Measurements from ENCODE around the gene SORBS1. TPM values are rescaled to one million over a fixed set of nuclear protein-coding genes. Genes with fewer than 3 reads are reported as not detected.
A peak's percentile ranks its signal among the peaks of the same experiment; 100 is the strongest.

Gene SORBS1
- polyA plus RNA-seq, 4 donors: 30.8 to 46.7 (median 31.8) TPM

DNA sequence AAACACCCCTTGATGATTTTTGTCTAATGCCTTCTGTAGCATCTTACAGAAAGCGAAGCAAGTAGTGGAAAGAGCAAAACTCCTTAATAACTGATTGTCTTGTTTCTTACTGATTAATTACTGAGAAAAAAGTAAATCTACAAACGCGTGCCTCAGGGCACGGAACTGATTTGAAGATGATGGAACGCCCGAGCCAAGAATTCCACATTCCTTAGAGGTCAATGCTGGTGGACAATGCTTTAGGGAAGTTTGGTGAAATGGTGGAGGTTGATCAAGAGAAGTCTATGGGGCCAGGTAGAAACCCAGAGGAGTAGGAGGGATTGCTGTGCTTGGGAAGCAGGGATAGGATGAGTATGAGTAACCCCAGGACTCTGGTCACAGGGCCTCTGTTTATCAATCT, 5.0 kb upstream of the SORBS1 start:
- no peak for DNase-seq (ENCODE audit: low read depth in 4 of 4, low spot score in 3 of 4)

DNA sequence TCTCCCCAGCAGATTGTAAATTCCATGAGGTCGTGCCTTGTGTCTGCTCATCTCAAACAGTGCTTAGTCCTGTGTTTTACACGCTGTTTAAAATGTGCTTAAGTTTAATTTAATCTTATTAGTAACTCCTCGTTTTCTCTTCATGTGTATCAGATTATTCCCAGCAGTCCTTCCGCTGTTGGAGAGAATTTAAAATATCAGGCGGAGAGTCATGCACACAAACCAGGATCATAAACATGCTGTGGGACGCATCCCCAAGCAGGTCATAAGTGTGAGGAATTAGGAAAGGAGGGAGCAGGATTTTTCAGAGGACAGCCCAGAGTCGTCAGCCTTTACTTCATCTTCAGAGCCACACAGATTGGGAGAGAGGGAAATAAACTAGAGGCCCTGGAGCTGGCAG, 4.2 kb upstream of the SORBS1 start:
- DNase-seq (ENCODE audit: low read depth in 4 of 4, low spot score in 3 of 4): no peak

DNA sequence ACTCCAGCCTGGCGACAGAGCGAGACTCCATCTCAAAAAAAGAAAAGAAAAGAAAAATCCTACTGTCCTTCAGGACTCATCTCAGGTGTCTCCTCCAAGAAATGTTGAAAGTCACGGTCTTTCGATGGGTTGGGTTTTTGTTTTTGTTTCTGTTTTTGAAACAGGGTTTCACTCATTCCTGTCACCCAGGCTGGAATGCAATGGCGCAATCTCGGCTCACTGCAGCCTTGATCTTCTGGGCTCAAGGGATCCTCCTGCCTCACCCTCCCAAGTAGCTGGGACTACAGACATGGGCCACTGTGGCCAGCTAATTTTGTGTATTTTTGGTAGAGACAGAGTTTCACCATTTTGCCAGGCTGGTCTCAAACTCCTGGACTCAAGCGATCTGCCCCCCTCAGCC, 3.1 kb upstream of the SORBS1 start:
- DNase-seq (ENCODE audit: low read depth in 4 of 4, low spot score in 3 of 4): no peak

DNA sequence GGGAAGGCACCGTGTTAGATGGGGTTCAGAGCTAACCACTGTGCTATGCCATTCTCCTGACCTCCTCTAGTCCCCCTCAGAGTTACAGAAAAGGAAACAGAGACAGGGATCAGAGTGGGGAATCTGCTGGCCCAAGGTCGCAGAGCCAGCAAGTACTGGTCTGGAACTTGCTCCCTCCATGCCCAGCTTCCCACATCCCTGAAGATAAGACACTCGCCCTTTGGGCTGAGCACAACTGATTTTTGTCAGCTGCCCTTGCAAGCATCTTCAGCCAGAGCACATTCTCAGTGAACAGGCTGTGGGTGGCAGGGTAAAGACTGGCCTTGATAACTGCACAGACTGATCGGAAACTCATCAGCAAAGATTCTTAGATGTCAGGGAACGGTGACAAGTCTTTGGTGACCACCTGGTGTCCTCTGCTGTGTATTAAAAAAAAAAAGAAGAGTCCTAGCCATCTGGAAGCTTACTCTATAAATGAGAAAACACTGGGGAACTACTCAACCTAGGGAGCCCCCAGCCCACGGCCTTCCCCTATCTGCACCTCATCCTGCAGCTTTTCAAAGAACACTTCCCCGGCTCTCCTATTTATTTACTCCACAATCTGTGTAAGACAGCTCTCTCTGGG, 1.3 kb upstream of the SORBS1 start:
- DNase-seq (ENCODE audit: low read depth in 4 of 4, low spot score in 3 of 4): no peak

DNA sequence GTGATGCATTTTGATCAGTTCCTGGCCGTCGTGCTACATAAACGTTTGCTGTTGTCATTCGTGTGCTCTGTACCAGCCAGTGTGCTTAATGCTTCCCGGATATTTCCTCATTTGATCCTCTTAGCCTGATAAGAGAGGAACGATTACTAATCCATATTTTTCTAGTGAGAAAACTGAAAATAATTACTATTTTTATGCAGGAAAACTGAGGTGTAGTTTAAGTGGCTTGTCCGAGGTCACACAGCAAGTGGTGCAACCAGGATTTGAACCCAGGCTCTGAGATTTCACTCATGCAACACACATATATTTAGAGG, 650 bp upstream of the SORBS1 start:
- no peak for DNase-seq (ENCODE audit: low read depth in 4 of 4, low spot score in 3 of 4)

DNA sequence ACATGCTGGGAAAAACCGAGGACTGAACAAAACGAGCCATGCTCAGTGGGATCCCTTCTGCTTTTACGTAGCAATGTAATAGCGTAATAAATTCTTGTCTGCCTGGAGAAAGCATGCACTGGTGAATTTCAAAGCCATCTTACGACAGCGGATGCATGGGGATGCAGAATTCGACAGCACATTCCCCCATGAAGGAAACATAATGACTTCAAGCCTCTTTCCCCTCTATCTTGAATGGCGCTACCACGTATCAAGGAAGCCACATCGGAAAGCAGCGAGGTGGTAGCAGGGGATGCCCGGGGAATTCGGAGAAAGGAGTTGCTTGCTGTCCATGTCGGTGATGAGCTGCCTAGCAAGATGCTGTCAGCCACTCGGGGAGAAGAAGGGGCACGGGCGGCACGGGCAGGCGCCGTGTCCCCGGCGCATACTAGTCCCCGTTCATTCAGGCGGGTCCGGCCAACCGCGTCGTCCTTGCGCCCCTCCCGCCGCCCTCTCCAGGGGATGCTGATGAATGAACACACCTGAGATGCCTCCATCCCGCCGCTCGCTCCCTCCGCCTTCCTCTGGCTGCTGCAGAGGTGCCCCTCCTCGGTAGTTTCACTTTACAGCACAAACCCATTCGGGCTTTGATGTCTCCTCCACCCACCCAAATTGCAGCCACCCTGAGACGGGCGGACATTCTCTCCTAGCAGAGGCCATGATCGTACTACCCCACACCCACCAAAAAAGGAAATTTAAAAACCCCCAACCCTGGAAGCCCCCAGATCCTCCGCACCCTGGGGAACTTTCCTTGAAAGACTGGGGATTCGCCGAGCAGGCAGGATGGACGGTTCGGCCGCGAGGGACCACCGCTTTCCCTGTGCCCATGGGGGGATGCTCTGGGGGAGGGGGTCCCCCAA, 644 bp downstream of the SORBS1 start:
- DNase-seq (ENCODE audit: low read depth in 4 of 4, low spot score in 3 of 4): peak in 1 of 4 donors; percentile 27

DNA sequence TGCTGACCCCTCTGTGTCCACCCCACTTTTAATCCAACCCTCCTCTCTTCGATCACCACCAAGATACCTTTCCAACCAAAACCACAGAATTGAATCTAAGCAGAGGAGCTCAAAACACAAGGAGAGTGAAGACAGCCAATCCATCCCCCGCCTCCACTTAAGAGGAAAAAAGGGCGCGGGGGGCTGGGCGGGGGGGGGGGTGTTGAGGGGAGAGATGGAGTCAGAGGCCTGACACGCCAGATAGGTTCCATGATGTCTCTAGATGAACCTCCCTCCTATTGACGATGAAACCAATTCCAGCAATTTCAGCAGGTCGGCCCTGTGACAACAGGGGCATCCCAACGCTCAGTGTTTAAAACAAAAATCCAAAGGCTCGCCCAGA, 1.3 kb downstream of the SORBS1 start:
- DNase-seq (ENCODE audit: low read depth in 4 of 4, low spot score in 3 of 4): no peak

DNA sequence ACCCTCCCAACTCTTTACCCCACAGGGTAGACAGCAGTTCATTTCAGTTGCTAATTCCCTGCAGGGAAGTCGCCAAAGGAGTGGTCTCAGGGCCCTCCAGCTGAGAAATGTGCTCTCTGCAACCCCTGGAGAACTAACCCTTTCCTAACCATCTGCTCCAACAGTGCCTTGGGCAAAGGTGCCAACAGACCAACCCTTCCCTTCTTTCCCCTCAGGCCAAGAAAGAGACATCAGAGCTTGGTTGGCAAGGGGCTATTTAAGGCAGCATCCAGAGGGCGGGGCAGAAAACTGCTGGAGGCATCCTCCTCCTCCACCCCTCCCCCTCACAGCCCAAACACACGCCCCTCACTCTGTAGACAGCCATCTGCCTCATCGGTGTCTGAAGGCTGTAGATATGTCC, 1.7 kb downstream of the SORBS1 start:
- DNase-seq (ENCODE audit: low read depth in 4 of 4, low spot score in 3 of 4): no peak

DNA sequence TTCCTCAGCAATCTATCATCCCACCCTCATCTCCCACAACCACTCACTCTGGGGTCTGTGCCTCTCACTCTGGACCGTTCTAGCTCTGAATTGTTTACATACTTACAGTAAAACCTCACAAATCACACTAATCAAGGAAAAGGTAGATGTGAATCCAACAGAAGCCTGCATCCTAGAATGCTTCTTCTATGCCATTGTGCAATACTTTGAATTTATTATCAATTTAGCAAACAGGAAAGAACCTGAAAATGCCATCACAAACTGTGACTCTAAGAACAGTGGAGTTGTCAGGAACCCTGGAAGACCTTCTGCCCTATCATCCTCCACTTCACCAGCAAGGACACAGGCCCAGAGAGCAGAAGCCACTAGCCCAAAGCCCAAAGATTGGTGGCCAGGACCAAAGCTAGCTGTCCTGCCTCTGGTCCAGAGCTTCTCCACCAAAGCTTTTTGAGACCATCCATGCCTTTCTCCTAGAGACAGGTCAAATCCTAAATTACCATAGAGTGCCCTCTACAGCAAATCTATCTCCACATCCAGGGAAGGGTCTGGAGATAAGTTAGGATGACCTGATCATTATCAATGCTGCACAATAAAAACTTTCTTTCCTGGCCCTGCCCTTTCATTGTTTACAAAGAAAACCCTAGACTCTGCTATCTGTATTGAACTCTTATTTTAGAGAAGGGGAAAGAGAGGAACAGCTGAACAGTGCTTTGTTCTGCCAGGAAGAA, 2.4 kb downstream of the SORBS1 start:
- DNase-seq (ENCODE audit: low read depth in 4 of 4, low spot score in 3 of 4): no peak

DNA sequence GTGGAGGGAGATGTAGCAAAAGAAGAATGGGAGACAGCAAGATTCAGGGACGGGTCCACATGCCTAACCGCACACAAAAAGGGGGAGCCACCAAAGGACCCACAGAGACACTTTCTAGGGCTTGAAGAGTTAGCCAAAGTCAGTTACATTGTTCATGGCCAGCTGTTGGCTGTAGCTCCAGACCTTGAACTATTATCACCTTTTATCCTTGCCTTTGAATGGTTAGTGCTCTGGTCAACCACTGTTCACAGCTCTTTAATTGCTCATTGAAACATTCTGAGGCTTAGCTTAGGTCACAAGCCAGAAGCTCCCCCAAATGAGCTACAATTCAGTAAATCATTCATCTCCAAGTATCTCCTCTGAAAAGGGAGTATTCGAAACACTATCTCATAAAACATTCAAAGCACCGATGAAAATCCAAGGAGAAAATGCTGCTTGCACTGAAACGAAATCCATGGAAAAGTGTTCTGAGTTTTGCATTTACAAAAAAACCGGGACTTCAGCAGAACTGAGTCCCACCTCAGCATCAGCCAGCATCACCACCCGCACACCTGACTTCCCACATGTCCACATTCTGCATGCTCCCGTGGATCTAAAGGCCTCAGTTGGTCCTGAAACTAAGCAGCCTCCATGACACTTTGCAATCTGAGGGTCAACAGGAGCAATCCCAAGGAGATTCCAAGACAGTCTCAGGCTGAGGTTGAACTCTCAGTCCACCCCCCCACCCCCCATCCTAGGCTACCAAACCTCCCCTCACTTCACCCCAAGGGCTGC, 4.0 kb downstream of the SORBS1 start:
- DNase-seq (ENCODE audit: low read depth in 4 of 4, low spot score in 3 of 4): no peak

DNA sequence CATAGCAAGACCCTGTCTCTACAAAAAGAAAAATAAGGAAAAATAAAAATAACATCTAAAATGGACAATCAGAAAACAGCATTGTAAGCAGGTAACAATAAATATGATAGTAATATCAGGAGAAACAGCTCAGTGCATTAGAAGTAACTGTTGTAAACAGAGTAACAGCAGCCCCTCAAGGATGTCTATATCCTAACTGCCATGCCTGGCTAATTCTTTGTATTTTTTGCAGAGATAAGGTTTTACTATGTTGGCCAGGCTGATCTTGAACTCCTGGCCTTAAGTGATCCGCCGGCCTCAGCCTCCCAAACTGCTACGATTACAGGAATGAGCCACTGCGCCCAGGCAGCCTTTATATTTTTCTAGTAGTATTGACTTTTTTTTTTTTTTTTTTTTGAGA, 7.5 kb downstream of the SORBS1 start:
- DNase-seq (ENCODE audit: low read depth in 4 of 4, low spot score in 3 of 4): no peak

DNA sequence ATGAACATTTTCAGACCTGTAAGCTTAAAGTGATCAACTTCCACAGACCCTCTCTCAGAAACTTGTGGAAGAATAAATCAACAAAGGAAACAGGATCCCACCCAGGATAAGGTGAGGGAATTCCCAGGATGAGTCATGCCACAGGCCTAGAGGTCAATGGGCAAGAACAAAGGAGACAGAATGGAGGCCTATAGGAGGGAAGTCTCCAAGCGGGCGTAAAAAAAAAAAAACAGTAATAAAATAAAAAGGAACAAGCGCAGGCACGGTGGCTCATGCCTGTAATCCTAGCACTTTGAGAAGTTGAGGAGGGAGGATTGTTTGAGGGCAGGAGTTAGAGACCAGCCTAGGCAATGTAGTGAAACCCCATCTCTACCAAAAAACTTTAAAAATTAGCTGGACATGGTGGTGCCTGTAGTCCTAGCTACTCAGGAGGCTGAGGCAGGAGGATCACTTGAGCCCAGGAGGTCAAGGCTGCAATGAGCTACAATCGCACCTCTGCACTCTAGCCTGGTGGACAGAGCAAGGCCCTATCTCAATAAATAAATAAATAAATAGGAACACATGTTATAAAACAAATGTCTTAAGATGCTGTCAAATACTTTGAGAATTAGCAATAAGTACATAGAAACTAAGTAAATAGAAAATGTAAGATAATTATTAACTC, 8.4 kb downstream of the SORBS1 start:
- no peak for DNase-seq (ENCODE audit: low read depth in 4 of 4, low spot score in 3 of 4)

DNA sequence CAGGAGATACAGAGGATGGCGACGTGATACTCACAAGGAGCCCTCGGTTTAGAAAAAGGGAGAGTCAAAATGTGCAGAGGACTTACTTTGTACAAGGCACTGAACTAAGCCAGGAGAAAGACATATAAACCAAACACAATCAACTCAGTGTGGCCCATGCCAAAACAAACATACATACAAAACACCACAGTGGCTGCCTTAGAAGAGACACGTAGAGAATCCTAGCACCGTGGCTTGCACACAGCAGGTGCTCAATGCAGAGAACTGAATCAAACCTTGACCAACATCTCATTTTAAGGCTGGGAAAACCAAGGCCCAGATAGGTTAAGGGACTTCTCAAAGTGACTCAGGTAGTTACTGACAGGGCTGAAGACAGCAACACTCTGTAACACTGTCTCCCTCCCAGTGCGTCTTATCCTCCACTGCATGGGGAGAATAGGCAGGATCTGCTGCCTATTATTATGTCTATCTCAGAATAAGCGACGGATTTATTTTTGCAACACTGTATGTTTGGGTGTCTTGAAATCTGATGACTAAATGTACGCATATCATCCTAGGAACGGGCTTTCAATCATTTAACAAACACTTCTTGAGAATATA, 11.0 kb downstream of the SORBS1 start:
- no peak for DNase-seq (ENCODE audit: low read depth in 4 of 4, low spot score in 3 of 4)

DNA sequence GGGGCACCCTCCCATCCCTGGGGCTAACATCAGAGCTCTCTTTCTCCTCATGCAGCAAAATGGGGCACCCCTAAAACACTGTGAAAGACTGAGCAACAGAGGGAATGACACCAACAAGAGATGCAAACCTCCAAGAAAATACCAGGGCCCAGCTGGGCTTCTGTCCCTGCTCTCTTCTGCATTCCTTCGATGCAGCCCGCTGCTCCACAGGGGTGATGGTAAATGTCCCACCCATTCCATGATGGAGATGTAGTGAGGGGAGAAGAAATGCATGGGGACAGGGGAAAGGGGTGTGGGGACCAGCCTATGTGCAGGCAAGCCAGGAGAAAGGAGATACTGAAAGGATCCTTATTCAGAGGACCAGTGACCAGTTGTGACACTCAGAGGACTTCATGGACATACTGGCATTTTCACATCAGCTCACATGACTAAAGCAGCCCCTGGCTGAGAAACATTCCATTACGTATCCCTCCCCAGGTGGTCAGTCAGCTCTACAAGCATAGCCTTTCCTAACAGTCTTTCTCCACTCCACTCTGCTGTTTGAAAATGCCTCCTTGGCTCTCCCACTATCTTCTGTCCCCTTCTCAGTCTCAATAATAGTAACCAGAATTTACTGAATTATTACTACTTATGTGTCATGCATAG, 13.3 kb downstream of the SORBS1 start:
- no peak for DNase-seq (ENCODE audit: low read depth in 4 of 4, low spot score in 3 of 4)

DNA sequence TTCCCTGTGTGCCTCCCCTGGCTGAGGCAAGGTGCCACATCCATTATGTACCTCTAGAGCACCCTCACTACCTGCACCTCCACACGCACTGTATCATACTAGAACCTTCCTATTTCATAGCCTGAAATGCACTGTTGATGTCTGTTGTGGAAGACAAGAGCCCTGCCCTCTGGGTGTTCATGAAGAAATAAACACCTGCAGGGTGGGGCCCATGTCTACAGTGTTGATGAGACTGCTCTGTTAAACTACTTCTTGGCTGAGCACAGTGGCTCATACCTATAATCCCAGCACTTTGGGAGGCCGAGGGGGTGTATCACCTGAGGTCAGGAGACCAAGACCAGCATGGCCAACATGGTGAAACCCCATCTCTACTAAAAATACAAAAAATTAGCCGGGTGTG, 14.0 kb downstream of the SORBS1 start:
- DNase-seq (ENCODE audit: low read depth in 4 of 4, low spot score in 3 of 4): no peak

DNA sequence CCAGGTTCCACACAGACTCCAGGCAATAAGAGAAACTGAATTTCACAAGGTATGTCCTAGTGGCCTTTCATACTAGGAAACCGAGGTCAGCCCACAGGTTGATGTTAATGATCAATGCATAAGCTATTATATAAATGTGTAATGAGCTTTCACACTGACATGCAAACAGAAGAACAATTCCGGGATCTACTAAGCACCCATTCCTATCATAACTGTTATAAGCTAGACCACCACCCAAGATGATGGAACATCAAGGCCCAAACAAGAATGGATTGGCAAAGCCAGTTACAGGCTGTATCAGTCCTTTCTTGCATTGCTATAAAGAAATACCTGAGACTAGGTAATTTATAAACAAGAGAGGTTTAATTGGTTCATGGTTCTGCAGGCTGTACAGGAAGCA, 15.2 kb downstream of the SORBS1 start:
- DNase-seq (ENCODE audit: low read depth in 4 of 4, low spot score in 3 of 4): no peak

DNA sequence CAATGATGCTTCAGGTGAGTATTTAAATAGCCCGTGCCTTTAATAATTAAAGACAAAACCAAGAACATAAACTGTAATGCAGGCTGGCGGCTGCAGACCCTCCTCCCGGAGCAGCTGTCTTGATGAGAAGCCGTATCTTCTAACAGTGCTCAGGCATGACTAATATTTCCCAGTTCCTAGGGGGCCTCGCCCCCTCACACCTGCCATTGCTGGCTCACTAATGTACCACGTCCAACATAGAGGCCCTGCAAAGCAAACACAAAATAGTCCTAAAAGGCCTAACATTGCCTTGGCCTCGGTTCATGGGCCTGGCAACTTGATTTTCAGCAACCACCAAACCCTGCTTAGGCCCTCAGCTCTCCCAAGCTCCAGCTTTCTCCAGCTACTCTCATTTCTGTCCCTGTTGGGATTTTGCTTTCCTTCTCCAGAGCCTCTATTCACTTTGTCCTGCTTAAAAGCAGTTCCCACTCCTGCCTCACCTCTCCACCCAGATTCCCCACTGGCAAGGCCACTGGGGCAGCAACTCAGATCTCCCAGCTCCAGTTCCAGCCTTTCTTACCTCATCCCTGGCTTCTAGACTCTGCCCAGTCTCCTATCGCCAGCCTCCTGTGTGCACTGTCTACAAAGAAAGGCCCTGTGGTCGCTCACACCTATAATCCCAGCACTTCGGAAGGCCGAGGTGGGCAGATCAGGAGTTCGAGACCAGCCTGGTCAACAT, 16.2 kb downstream of the SORBS1 start:
- no peak for DNase-seq (ENCODE audit: low read depth in 4 of 4, low spot score in 3 of 4)

DNA sequence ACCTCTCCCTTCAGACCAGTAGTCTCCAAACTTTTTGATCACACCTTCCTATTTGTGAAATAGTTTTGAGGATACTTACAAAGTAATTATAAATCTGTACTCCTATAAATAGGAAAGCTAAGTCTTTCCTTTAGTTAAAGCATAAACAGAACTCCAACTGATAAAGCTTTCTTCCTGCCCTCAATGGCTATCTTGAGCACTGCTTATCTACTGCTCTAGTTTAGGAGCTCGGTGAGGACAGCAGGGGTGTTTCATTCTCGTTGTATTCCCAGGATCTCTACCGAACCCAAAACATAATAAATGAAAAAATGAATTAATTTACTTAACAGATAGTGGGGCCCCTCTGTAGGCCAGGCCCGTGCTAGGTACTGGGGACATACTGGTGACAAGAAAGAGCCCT, 17.7 kb downstream of the SORBS1 start:
- DNase-seq (ENCODE audit: low read depth in 4 of 4, low spot score in 3 of 4): no peak

DNA sequence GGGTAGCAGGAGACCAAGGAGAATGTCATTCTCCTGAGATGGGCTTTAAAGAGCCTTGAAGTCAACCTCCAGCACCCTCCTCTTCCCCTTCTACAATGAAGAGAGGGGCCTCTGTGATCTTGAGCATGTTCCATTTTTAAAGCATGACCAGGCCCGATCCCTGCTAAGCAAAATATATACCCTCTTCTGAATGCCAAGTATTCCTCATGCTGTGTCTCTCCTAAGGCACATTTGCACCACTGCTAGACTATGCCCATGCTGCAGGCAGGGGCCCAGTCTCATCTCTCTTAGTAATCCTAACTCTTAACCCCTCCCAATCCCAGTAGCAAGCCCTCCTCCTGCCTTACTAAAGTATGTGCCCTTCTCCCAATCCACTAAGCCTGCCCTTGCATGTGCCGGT, 18.4 kb downstream of the SORBS1 start:
- no peak for DNase-seq (ENCODE audit: low read depth in 4 of 4, low spot score in 3 of 4)

Measured in left renal pelvis (tissue), 4 donors.